Measurements from ENCODE around the gene PSG11.
"Not testable (repeated sequence)": the region's sequence is repeated elsewhere in the genome, so short reads cannot be mapped to it uniquely, and the experiment has no call there.

Gene PSG11

GRCh38 chr19:43026369-43026768 is at the start of gene PSG11:
Gene PSG11, minus strand, starts transcription at chr19:43026469. Its CDS starts 97 bp downstream, at chr19:43026372.
- DNase-seq = not testable (repeated sequence)

DNA sequence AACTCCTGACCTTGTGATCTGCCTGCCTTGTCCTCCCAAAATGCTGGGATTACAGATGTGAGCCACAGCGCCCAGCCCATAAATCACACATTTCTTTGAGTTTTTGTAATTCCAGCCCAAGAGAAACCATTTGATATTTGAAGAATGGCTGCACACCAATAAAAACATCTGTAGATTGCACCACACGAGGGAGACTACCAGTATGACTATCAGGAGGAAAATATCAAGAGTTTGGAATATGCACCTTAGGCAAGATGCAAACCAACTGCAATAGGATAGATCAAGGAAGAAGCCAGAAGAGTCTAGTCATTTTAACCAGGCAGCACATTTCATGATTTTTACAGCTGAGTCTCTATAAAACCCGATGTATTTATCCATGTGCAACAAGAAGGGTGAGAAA is 36.1 kb upstream of the PSG11 start:
- not testable (repeated sequence) for DNase-seq

DNA sequence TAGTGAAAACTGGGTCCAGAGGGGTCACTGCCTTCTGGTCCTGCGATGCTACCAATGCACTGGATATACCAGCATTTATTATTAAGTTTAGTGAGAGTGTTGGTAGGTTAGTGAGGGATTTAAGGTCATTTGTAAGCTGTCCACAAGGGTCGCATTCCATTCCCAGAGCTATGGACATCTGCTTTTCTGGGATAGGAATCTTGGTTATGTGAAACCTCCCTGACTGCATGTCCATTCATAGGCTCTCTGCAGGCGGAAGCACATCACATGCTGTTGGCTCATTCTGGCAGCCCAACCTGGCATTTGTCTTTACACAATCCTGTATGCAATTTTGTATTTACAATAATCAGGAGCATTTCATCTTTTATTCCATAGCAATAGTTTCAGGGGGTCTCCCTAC is 35.1 kb upstream of the PSG11 start:
- not testable (repeated sequence) for DNase-seq

DNA sequence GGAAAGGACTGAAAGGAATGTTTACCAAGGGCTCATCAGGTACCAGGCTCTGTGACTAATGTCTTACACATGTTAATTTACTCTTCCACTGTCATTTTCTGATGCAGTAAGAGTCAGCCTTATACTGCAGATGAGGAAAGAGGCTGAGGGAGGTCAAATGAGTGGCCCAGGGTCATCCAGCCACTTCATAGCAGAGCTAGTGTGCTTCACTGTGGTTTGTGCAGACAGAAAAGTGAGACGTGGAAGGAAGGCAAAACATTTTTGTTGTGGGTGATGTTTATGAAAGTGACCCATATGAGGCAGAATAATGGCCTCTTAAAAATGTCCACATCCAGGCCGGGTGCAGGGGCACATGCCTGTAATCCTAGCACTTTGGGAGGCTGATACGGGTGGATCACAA is 34.0 kb upstream of the PSG11 start:
- not testable (repeated sequence) for DNase-seq

DNA sequence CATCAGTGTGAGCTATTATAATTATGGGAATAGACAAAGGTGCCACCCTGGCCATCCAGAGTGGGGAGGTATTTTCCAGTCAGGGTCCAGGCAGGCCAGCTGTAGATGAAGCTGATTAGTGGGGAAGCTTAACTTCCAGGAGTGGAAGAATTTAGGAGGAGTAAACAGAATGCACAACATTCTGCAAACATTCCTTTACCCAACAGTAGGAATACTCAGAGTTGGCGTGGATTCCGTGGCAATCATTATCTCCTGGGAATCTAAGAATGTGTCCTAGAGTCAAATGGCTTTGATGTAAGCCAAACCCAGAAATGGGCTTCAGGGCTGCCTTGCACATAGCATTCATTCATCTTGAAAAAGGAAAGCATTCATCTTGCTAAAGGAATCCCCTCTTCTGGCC is 33.2 kb upstream of the PSG11 start:
- DNase-seq = not testable (repeated sequence)

- not testable (repeated sequence) for DNase-seq
These were observed 32.2 kb upstream of the PSG11 start for GRCh38 chr19:43058440-43058839.

- DNase-seq = not testable (repeated sequence)
These were observed 21.7 kb upstream of the PSG11 start for GRCh38 chr19:43047966-43048365.

- DNase-seq = not testable (repeated sequence)
These were observed 20.3 kb upstream of the PSG11 start for GRCh38 chr19:43046578-43046977.

DNA sequence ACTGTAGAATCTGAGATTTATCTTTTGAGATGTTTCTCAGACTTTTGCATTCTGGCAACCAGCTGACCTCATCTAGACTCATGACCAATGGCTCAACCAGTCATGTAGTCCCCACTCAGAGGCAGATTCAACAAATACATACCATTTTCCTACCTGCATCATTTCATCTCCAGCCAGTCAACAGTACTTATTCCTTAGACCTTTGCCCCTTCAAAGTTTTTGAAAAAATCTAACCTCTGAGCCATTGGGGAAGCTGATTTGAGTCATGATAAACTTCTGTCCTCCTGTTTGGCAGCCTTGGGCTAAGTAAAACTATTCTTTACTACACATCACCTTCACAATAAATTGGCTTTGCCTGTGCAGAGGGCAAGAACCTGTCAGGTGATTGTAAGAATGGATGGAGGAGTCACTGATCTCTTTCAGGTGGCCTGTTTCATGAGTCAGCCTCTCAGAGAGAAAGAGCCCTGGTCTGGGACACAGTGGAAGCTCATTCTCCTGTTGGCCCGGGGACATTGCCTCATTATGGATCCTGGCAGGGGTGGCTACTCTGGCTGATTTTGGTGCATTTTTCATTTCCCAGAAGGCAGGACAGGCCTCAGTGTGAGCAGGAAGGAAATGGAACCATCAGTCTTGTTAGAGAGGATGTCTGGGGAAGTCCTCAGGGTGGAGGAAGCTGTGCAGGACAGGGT is 17.4 kb upstream of the PSG11 start:
- DNase-seq = not testable (repeated sequence)

- not testable (repeated sequence) for DNase-seq
These were observed 5.4 kb upstream of the PSG11 start for GRCh38 chr19:43031645-43032044.

DNA sequence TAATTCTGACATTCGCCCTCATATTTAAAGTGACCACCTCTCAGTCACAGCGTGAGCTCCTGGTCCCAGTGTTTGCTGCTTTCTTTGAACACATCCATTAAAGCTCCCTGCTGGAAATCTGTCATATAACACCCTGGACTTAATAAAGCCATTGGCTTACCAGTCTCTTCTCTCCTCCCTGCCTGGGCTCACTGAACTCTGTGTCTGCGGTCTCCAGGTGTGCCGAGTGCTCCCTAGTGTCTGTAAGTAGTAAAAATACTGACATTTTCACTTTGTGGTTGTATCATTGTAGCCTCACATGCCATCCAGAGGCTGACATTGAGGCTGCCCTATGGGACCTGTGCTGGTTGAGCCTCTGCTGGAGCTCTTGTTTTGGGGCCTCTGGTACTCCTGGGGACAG is 2.6 kb upstream of the PSG11 start:
- no peak for DNase-seq

DNA sequence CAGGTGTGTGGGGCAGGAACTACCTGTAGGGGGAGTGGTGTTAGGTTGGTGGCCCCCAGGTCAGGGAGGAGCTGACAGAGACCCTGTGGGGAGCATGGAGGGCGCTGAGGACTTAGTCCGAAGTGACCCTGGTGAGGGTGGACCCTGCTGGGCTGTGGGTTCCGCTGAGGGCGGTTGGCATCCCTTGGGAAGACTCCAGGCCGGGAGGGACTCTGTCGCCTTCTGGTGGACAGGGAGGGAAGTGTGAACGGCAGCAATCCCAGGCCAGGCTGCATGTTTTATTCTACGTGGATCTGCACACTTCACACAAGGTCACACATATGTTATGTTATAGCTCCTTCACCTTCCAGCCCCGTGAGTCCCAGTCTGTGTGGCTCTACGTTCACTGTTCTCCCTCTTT is 1.7 kb upstream of the PSG11 start:
- DNase-seq = not testable (repeated sequence)

GRCh38 chr19:43027061-43027460 is 792 bp upstream of the PSG11 start:
- not testable (repeated sequence) for DNase-seq

- not testable (repeated sequence) for DNase-seq
These were observed 4.2 kb downstream of the PSG11 start for GRCh38 chr19:43022098-43022497.

DNA sequence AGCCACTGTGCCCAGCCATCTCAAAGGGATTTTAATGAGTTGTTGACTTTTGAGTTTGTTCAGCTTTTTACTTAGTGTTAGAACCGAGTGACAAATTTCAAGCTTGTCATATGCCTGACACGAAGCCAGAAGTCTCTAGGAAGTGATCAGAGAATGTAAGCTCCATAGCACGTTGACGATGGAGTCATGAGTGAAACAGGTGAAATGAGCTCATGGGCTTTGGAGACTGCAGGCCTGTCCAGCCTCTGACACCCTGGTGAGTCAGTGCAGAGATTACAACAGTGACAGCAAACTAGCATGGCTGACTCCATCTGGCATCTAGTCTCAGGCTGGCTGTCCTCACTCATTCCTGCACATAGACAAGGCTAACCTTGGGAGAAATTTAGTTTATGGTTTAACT is 4.6 kb downstream of the PSG11 start:
- DNase-seq = not testable (repeated sequence)

DNA sequence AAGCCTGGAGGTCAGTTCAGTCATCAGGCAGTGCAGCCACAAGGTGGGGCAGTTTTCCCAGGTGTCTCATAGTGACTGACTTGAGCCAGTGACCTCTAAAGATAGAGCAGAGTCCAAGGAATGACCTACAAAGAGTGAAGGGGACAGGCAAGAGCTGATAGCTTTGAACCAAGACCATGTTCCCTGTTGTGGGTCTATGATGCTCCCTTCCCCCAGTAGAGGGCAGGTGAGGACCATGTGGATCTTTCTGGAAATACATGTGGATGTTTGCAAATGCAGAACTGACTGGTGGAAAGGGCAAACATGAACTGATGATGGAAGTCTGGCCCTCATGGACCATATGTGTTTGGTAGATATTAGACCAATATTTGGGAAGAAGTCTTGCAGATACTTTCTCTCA is 6.7 kb downstream of the PSG11 start:
- not testable (repeated sequence) for DNase-seq

DNA sequence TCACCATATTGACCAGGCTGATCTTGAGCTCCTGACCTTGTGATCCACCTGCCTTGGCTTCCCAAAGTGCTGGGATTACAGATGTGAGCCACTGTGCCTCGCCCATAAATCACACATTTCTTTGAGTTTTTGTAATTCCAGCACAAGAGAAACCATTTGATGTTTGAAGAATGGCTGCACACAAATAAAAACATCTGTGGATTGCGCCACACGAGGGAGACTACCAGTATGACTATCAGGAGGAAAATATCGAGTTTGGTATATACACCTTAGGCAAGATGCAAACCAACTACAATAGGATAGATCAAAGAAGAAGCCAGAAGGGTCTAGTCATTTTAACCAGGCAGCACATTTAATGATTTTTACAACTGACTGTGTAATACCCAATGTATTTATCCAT is 20.4 kb downstream of the PSG11 start:
- not testable (repeated sequence) for DNase-seq

- DNase-seq = not testable (repeated sequence)
These were observed 21.4 kb downstream of the PSG11 start for GRCh38 chr19:43004846-43005245.

DNA sequence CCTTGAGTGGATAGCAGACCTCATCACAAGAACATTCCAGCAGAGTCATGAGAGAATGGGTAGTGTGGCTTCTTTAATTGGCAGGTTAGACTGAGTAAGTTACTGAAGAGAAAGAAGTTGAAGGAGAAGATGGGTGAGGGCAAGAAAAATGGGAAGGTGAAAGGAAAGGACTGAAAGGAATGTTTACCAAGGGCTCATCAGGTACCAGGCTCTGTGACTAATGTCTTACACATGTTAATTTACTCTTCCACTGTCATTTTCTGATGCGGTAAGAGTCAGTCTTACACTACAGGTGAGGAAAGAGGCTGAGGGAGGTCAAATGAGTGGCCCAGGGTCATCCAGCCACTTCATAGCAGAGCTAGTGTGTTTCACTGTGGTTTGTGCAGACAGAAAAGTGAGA is 22.6 kb downstream of the PSG11 start:
- not testable (repeated sequence) for DNase-seq

GRCh38 chr19:43002948-43003347 is 23.3 kb downstream of the PSG11 start:
- not testable (repeated sequence) for DNase-seq

GRCh38 chr19:42996161-42996560 is 30.1 kb downstream of the PSG11 start:
- not testable (repeated sequence) for DNase-seq

- DNase-seq = not testable (repeated sequence)
These were observed 34.2 kb downstream of the PSG11 start for GRCh38 chr19:42992029-42992604.

GRCh38 chr19:42989851-42990250 is 36.4 kb downstream of the PSG11 start:
- no peak for DNase-seq

DNA sequence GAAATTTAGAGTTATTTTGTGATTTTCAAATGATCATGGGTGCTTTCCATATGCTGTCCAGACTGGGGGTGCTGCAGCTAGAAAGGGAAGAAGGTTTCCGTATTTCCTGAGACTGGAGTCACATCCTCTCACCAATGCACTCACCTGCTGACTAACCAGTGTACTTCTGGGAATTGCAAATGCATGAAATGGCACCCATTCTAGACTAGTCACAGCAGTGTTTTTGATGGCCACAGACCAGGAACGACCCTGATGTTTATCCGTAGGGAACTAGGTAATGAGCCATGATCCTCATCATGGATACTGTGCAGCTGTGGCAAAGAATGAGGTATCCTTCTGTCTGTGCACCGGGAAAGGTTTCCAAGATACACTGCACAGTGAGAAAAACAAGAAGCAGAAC is 37.1 kb downstream of the PSG11 start:
- DNase-seq = not testable (repeated sequence)

DNA sequence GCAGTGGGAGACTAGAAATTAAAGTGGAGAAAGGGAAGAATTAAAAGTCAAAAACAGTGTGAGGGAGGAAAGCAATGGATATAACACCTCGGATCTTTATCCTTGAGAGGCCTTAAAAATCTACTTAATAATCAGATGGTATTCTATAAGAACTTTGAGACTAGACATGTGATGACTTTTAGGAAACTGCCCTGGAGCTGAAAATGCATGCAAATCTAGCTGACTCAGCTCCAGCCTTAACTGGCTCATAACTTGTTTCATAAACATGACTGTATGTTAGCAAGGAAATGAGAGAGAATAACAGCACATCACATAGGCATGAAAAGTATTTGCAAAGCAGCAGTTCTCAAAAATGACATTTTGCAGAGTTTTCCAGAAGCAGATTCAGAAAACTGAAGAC is 38.1 kb downstream of the PSG11 start:
- DNase-seq = not testable (repeated sequence)

Data from NCI-H187 treated with DMSO at 0.1 percent for 48 hours (cell line).